Upper lobe of right lung (tissue), 1 donor: ENCODE measurements around the gene CHCHD6. TPM values are rescaled to one million over a fixed set of nuclear protein-coding genes. Genes with fewer than 3 reads are reported as not detected.

Experiments
- ATAC-seq: fragments of 200-7000 bp; cut with Tn5 transposase; one replicate; pipeline ENCODE4 v1.9.1; 2020; ENCODE audit warnings: mild to moderate bottlenecking, moderate library complexity
- DNase-seq: peaks from one replicate; pipeline ENCODE4 v3.0.0-alpha.2; 2020
- H3K27ac ChIP-seq: fragments of 200-600 bp; one replicate; pipeline ENCODE4 v1.8.0; 2022
- H3K27me3 ChIP-seq: fragments of 200-600 bp; one replicate; pipeline ENCODE4 v1.8.0; 2022; ENCODE audit warnings: mild to moderate bottlenecking
- H3K36me3 ChIP-seq: fragments of 200-600 bp; one replicate; pipeline ENCODE4 v1.8.0; 2022
- H3K4me1 ChIP-seq: fragments of 200-600 bp; one replicate; pipeline ENCODE4 v1.8.0; 2022
- H3K4me3 ChIP-seq: fragments of 200-600 bp; one replicate; pipeline ENCODE4 v1.8.0; 2022; ENCODE audit warnings: mild to moderate bottlenecking
- H3K9me3 ChIP-seq: fragments of 200-600 bp; one replicate; pipeline ENCODE4 v1.8.0; 2022
- CTCF ChIP-seq: fragments of 200-600 bp; IDR thresholded peaks from one replicate; pipeline ENCODE4 v1.8.0; 2022; ENCODE audit warnings: antibody characterized with exemption
- intact Hi-C: fragments of 100-400 bp; cut with DNase I; formaldehyde crosslinking; loops from one replicate; pipeline ENCODE4 v1.11.0; 2022
- total RNA-seq: library from RNA; stranded (reverse); fragmentation: NEBNext Ultra II Directional; extraction: Animal tissue kit (Norgen Biotek cat#: 25700); gene quantifications from one replicate; pipeline ENCODE4 v1.2.1, GENCODE V29; 2021
- donor health status: DM: no; HTN: yes; CAD: no; lungs with severe emphysema.

CHCHD6 gene
- total RNA-seq, 1 donor from 2014 or later: 17.1 TPM

- ATAC-seq: no peak
- Histone ChIP-seq H3K27ac (no peak overlapping the region), H3K4me1 (no peaks in the 10 kb centered on the region), H3K36me3 (peaks cover 16% of the 10 kb centered on the region), H3K27me3 (no peaks in the 10 kb centered on the region), H3K4me3 (no peak overlapping the region), H3K9me3 (no peaks in the 10 kb centered on the region)
- TF ChIP-seq CTCF: no peak
- intact Hi-C loops: loop anchor here (10.0 kb wide), 1 partner anchor 234 kb away; no protein-coding TSS in a partner anchor
- no peak for DNase-seq
Observed at GRCh38 chr3:126988451-126989021, 284.5 kb downstream of the CHCHD6 start.

GRCh38 chr3:126989316-126990023 lies 285.4 kb downstream of the CHCHD6 start:
- TF ChIP-seq CTCF: no peak
- Histone ChIP-seq H3K4me1 (peaks cover 9% of the 10 kb centered on the region), H3K4me3 (no peak overlapping the region)

GRCh38 chr3:126990024-126990700 lies 286.1 kb downstream of the CHCHD6 start:
- ATAC-seq (no peak), DNase-seq (no peak)
- Histone ChIP-seq H3K27ac (no peak overlapping the region), H3K4me1 (peaks cover 16% of the 10 kb centered on the region), H3K27me3 (no peaks in the 10 kb centered on the region), H3K9me3 (no peaks in the 10 kb centered on the region), H3K36me3 (peaks cover 16% of the 10 kb centered on the region), H3K4me3 (no peak overlapping the region)
- no peak for TF ChIP-seq CTCF
- intact Hi-C loops: no loop called here

More at GRCh38 chr3:126989316-126990023, 285.4 kb downstream of the CHCHD6 start:
- H3K27ac ChIP-seq: no peak overlapping the region
- ATAC-seq (no peak), DNase-seq (no peak)
- peaks cover 16% of the 10 kb centered on the region for H3K36me3 ChIP-seq
- H3K27me3 ChIP-seq: no peaks in the 10 kb centered on the region
- intact Hi-C loops: loop anchor here (10.0 kb wide), 1 partner anchor 235 kb away; no protein-coding TSS in a partner anchor
- H3K9me3 ChIP-seq: no peaks in the 10 kb centered on the region

- TF ChIP-seq CTCF: no peak
- no peak for ATAC-seq
Observed at GRCh38 chr3:126990890-126991289, 286.9 kb downstream of the CHCHD6 start.

GRCh38 chr3:126991366-126992200 lies 287.5 kb downstream of the CHCHD6 start:
- Histone ChIP-seq H3K27ac (no peak overlapping the region), H3K27me3 (no peaks in the 10 kb centered on the region), H3K36me3 (peaks cover 16% of the 10 kb centered on the region), H3K9me3 (no peaks in the 10 kb centered on the region), H3K4me1 (peaks cover 18% of the 10 kb centered on the region), H3K4me3 (no peak overlapping the region)
- no peak for TF ChIP-seq CTCF
- DNase-seq (no peak), ATAC-seq (no peak)
- intact Hi-C loops: no loop called here

More at GRCh38 chr3:126990890-126991289, 286.9 kb downstream of the CHCHD6 start:
- Histone ChIP-seq H3K9me3 (no peaks in the 10 kb centered on the region), H3K36me3 (peaks cover 16% of the 10 kb centered on the region), H3K27me3 (no peaks in the 10 kb centered on the region), H3K4me3 (no peak overlapping the region), H3K4me1 (peaks cover 18% of the 10 kb centered on the region), H3K27ac (no peak overlapping the region)
- intact Hi-C loops: no loop called here
- DNase-seq: no peak
